KOPT-K1 (cell line): ENCODE data around the gene CELF4.

Source experiments
- H3K27ac ChIP-seq: fragments of 200-600 bp; sonication (generic); 2 replicates; pipeline ENCODE4 v1.5.1; 2016; ENCODE audit warnings: antibody characterized with exemption, mild to moderate bottlenecking, low read depth, low read length; ENCODE audit not compliant: poor library complexity, severe bottlenecking
- H3K36me3 ChIP-seq: fragments of 200-600 bp; sonication (generic); 2 replicates; pipeline ENCODE4 v1.5.1; 2017; ENCODE audit warnings: antibody characterized with exemption, mild to moderate bottlenecking, low read length, moderate library complexity; ENCODE audit not compliant: insufficient read depth
- H3K9me3 ChIP-seq: fragments of 200-600 bp; sonication (generic); 2 replicates; pipeline ENCODE4 v1.5.1; 2017; ENCODE audit warnings: antibody characterized with exemption, low read length, mild to moderate bottlenecking; ENCODE audit not compliant: insufficient read depth, poor library complexity, severe bottlenecking

CELF4 gene

GRCh38 chr18:37582261-37582660 is 16.7 kb upstream of the CELF4 start:
- H3K27ac ChIP-seq, result no peak overlapping the region
- H3K36me3 ChIP-seq, result no peaks in the 10 kb centered on the region
- H3K9me3 ChIP-seq, result no peaks in the 10 kb centered on the region

GRCh38 chr18:37578886-37579513 is 13.4 kb upstream of the CELF4 start:
- Histone ChIP-seq H3K9me3 (no peaks in the 10 kb centered on the region), H3K27ac (no peak overlapping the region), H3K36me3 (no peaks in the 10 kb centered on the region)

GRCh38 chr18:37578182-37578678 is 12.6 kb upstream of the CELF4 start:
- Histone ChIP-seq H3K9me3 (no peaks in the 10 kb centered on the region), H3K27ac (no peak overlapping the region), H3K36me3 (no peaks in the 10 kb centered on the region)

DNA sequence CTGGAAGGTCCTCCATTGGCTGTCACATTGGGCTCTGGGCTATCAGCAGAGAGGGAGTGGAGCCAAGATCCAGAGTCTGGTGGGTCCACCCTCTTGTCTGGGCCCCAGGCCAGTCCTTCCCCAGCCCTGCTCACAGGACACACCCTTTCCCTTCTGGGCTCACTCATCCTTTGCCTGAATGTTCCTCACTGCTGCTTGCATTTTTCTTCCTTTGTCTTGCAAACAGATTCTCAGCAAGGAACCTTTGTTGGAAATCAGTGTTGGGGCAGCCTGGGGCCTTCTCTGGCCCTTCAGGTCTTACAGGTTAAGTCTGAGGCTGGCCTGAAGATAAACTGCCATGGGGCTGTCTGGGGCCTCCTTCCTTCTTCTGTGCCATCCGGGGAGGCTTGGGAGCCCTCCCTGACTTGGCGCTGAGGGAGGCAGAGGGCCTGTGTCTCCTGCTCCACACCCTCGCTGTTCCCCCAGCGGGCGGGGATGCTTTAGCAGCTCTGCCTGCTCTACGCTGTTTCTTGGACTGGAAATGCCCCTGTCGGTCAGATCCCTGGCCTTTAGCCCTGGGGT is 11.5 kb upstream of the CELF4 start:
- no peak overlapping the region for H3K27ac ChIP-seq
- no peaks in the 10 kb centered on the region for H3K36me3 ChIP-seq
- no peaks in the 10 kb centered on the region for H3K9me3 ChIP-seq

- Histone ChIP-seq H3K27ac (no peak overlapping the region), H3K9me3 (no peaks in the 10 kb centered on the region), H3K36me3 (no peaks in the 10 kb centered on the region)
Measured at GRCh38 chr18:37575646-37576045, 10.0 kb upstream of the CELF4 start.

GRCh38 chr18:37574113-37574512 is 8.5 kb upstream of the CELF4 start:
- no peaks in the 10 kb centered on the region for H3K36me3 ChIP-seq
- no peak overlapping the region for H3K27ac ChIP-seq
- H3K9me3 ChIP-seq, result no peaks in the 10 kb centered on the region

- H3K9me3 ChIP-seq, result no peaks in the 10 kb centered on the region
- no peak overlapping the region for H3K27ac ChIP-seq
- H3K36me3 ChIP-seq, result no peaks in the 10 kb centered on the region
Measured at GRCh38 chr18:37572736-37573135, 7.1 kb upstream of the CELF4 start.

GRCh38 chr18:37571266-37571665 is 5.7 kb upstream of the CELF4 start:
- Histone ChIP-seq H3K27ac (no peak overlapping the region), H3K36me3 (no peaks in the 10 kb centered on the region), H3K9me3 (no peaks in the 10 kb centered on the region)

GRCh38 chr18:37570336-37570930 is 4.8 kb upstream of the CELF4 start:
- no peaks in the 10 kb centered on the region for H3K9me3 ChIP-seq
- H3K27ac ChIP-seq, result no peak overlapping the region

DNA sequence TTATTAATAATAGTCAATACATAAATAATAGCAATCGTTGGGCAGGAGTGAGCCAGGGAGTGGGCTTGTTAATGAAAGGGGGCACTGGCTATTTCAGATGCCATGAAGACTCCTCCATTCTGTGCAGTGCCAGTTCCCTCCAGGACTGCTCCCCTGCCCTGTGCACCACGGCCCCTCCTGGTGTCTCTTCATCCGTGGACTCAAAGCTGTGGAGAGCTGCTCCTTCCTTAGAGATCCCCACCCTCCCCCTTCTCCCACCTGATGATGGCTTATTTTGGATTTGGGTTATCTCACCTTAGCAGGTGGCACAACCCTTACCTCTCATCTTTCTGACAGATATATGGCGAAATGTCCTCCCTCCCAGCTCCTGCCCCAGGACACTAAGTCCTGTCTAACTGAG is 3.1 kb upstream of the CELF4 start:
- no peak overlapping the region for H3K27ac ChIP-seq
- H3K9me3 ChIP-seq, result no peaks in the 10 kb centered on the region
- no peaks in the 10 kb centered on the region for H3K36me3 ChIP-seq

More at GRCh38 chr18:37570336-37570930, 4.8 kb upstream of the CELF4 start:
- H3K36me3 ChIP-seq, result no peaks in the 10 kb centered on the region

GRCh38 chr18:37567994-37568359 is 2.4 kb upstream of the CELF4 start:
- Histone ChIP-seq H3K36me3 (no peaks in the 10 kb centered on the region), H3K9me3 (no peaks in the 10 kb centered on the region), H3K27ac (no peak overlapping the region)

- Histone ChIP-seq H3K9me3 (no peaks in the 10 kb centered on the region), H3K36me3 (no peaks in the 10 kb centered on the region), H3K27ac (no peak overlapping the region)
Measured at GRCh38 chr18:37567061-37567993, 1.7 kb upstream of the CELF4 start.

DNA sequence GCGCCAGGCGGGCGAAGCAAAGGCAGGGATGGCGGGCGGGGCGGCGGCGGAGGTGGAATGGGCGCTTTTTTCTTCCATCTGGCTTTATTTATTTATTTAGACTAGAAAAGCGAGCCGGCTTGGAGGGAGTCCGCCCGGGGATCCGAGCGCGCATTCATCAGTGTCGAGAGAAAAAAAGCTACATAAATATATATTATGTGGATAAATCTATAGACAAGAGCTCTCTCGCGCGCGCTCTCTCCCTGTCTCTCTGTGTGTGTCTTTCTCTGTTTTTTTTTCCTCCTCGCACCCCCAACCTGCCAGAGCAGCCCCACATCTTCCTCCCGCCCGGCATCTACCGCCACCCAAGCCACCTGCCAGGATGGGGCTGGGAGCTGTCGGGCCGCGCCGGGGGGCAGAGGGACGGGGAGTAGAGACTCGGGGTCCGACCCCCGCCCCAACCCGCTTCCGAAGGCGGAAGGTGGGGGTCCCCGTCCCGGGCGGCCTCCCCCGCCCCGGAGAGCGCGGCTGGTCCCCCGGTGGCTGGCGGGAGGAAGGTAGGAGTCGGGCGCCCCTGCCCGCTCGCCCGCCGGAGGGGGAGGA is 972 bp upstream of the CELF4 start:
- no peaks in the 10 kb centered on the region for H3K36me3 ChIP-seq
- H3K27ac ChIP-seq, result no peak overlapping the region
- no peaks in the 10 kb centered on the region for H3K9me3 ChIP-seq

- Histone ChIP-seq H3K27ac (no peak overlapping the region), H3K36me3 (no peaks in the 10 kb centered on the region), H3K9me3 (no peaks in the 10 kb centered on the region)
Measured at GRCh38 chr18:37565977-37566478, 430 bp upstream of the CELF4 start.

GRCh38 chr18:37564711-37565100 is 892 bp downstream of the CELF4 start:
- no peak overlapping the region for H3K27ac ChIP-seq
- no peaks in the 10 kb centered on the region for H3K36me3 ChIP-seq
- H3K9me3 ChIP-seq, result no peaks in the 10 kb centered on the region
